ENCODE data around the gene FMNL2.

GRCh38 chr2:152383702-152384101, 48.7 kb downstream of the FMNL2 start:
- TF ChIP-seq SP1 (IDR thresholded peaks at IDR 0.05) = no peak
- no peak for TF ChIP-seq FOXA1 (IDR thresholded peaks at IDR 0.05)
- TF ChIP-seq HDGF (IDR thresholded peaks at IDR 0.05; ENCODE audit: borderline replicate concordance) = no peak
- no peak for TF ChIP-seq SUZ12 (IDR thresholded peaks at IDR 0.05)
- no peak for TF ChIP-seq PKNOX1 (IDR thresholded peaks at IDR 0.05)
- no peak for TF ChIP-seq TARDBP (IDR thresholded peaks at IDR 0.05)
- no peak for TF ChIP-seq L3MBTL2 (conservative IDR thresholded peaks at IDR 0.05)
- no peak for TF ChIP-seq FOXM1 (IDR thresholded peaks at IDR 0.05; ENCODE audit: borderline replicate concordance)
- TF ChIP-seq NFRKB (IDR thresholded peaks at IDR 0.05) = no peak
- no peak for TF ChIP-seq ELF4 (IDR thresholded peaks at IDR 0.05)
- no peak for TF ChIP-seq BHLHE40 (IDR thresholded peaks at IDR 0.05; ENCODE audit: borderline replicate concordance)
- no peak for TF ChIP-seq FOXK2 (IDR thresholded peaks at IDR 0.05)
- TF ChIP-seq ZNF384 (IDR thresholded peaks at IDR 0.05) = no peak
- TF ChIP-seq ARNT (IDR thresholded peaks at IDR 0.05) = no peak

Measured in HEK293T (cell line).